Measurements from ENCODE around the gene ITGB5. TPM values are rescaled to one million over a fixed set of nuclear protein-coding genes. Genes with fewer than 3 reads are reported as not detected.

ITGB5 gene
- total and polyA plus RNA-seq, 2 donors (not counting 1 experiment from before 2014, with no cell fraction given) = 99.7 to 196 TPM

DNA sequence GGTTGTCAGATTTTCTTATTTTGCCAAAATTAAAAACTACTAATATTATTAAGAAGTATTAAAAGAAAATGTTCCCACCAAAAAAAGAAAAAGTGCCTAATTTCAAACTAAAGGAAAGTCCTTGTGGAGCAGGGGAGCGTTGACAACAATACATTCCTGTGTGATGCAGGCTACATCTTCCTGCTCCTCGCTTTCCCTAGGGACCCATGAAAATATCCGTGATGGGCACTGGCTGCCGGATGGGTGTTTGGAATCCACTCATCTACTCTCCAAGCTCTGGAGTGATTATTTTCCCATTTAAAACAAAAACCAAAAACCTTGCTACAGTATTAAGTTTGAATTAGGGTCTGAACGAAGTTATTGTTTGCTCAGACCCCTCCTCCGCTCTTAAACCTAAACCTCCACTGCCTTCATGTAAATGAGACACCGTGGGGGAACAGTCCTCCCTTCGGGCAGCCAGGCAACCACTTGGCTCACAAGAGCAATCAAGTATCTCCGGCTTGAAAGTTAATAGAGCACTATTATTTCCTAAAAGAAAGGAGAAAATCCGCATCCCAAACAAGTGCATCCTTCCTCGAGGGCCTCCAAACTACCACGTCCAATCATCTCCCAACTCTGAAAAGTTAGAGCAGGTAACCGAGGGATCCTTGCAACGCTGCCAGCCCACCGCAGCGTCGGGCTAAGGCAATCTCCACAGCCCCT, 1.5 kb downstream of the ITGB5 start:
- peaks cover 24% of the 10 kb centered on the region for H3K79me2 ChIP-seq (ENCODE audit: control insufficient read depth, insufficient read depth, low read length)

DNA sequence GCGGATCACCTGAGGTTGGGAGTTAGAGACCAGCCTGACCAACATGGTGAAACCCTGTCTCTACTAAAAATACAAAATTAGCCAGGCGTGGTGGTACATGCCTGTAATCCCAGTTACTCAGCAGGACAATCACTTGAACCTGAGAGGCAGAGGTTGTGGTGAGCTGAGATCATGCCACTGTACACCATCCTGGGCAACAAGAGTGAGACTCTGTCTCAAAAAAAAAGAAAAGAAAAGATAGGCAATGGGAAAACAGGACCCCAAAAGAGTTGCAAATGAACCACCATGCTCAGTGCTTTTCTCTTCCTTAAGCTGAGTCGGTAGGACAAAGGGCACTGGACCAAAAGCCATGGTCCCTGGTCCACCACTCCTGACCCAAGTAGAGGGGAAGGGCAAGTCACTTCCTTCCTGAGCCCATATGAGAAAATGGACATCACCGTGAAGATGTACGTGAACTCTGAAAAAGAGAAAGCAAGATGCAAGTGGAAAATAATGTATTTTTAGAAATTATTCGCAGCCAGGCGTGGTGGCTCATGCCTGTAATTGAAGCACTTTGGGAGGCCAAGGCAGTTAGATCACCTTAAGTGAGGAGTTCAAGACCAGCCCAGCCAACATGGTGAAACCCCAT, 2.6 kb downstream of the ITGB5 start:
- H3K4me3 ChIP-seq (replicated peaks in 1 of 4; ENCODE audit: control extremely low read depth in 1 of 4, insufficient read depth in 1 of 4, low read depth in 3 of 4, low read length in 4 of 4) = no peak overlapping the region
- H3K27ac ChIP-seq (ENCODE audit: insufficient read depth, low read length) = no peak overlapping the region
- H3K9ac ChIP-seq (ENCODE audit: insufficient read depth, low read length) = no peak overlapping the region
- TF ChIP-seq EZH2 (IDR thresholded peaks at IDR 0.05; ENCODE audit: low read length, missing control alignments) = no peak
- TF ChIP-seq, protein P1, sequence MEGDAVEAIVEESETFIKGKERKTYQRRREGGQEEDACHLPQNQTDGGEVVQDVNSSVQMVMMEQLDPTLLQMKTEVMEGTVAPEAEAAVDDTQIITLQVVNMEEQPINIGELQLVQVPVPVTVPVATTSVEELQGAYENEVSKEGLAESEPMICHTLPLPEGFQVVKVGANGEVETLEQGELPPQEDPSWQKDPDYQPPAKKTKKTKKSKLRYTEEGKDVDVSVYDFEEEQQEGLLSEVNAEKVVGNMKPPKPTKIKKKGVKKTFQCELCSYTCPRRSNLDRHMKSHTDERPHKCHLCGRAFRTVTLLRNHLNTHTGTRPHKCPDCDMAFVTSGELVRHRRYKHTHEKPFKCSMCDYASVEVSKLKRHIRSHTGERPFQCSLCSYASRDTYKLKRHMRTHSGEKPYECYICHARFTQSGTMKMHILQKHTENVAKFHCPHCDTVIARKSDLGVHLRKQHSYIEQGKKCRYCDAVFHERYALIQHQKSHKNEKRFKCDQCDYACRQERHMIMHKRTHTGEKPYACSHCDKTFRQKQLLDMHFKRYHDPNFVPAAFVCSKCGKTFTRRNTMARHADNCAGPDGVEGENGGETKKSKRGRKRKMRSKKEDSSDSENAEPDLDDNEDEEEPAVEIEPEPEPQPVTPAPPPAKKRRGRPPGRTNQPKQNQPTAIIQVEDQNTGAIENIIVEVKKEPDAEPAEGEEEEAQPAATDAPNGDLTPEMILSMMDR (conservative IDR thresholded peaks at IDR 0.05 in 1 of 2, IDR thresholded peaks at IDR 0.05 in 1 of 2; ENCODE audit: low read depth in 1 of 2, low read length in 2 of 2) = no peak
- H3K36me3 ChIP-seq (ENCODE audit: control insufficient read depth, insufficient read depth, low read length) = no peaks in the 10 kb centered on the region
- peaks cover 24% of the 10 kb centered on the region for H3K79me2 ChIP-seq (ENCODE audit: control insufficient read depth, insufficient read depth, low read length)
- H3K4me2 ChIP-seq (ENCODE audit: extremely low read depth, insufficient read depth, low read length) = no peak overlapping the region
- no peak overlapping the region for H2AFZ ChIP-seq (ENCODE audit: low read length)
- no peaks in the 10 kb centered on the region for H3K9me3 ChIP-seq (ENCODE audit: control insufficient read depth, insufficient read depth, low read depth, low read length)
- peaks cover 2% of the 10 kb centered on the region for H3K4me1 ChIP-seq (ENCODE audit: control insufficient read depth, extremely low read depth, insufficient read depth, low read length)
- no peaks in the 10 kb centered on the region for H3K27me3 ChIP-seq (ENCODE audit: control insufficient read depth, insufficient read depth, low read length)
- no peak for DNase-seq (ENCODE audit: low read depth in 2 of 2)
- no peaks in the 10 kb centered on the region for H4K20me1 ChIP-seq (ENCODE audit: control insufficient read depth, extremely low read depth, insufficient read depth, low read length)

More for the DNA sequence above, 1.5 kb downstream of the ITGB5 start:
- H4K20me1 ChIP-seq (ENCODE audit: control insufficient read depth, extremely low read depth, insufficient read depth, low read length) = no peaks in the 10 kb centered on the region
- H2AFZ ChIP-seq (ENCODE audit: low read length) = peak overlapping the region; percentile 17
- peak in 1 of 2 donors; percentile 36 for DNase-seq (ENCODE audit: low read depth in 2 of 2)
- no peaks in the 10 kb centered on the region for H3K9me3 ChIP-seq (ENCODE audit: control insufficient read depth, insufficient read depth, low read depth, low read length)
- H3K36me3 ChIP-seq (ENCODE audit: control insufficient read depth, insufficient read depth, low read length) = no peaks in the 10 kb centered on the region
- H3K27me3 ChIP-seq (ENCODE audit: control insufficient read depth, insufficient read depth, low read length) = no peaks in the 10 kb centered on the region
- H3K9ac ChIP-seq (ENCODE audit: insufficient read depth, low read length) = peak overlapping the region; percentile 33
- H3K4me3 ChIP-seq (replicated peaks in 1 of 4; ENCODE audit: control extremely low read depth in 1 of 4, insufficient read depth in 1 of 4, low read depth in 3 of 4, low read length in 4 of 4) = peak overlapping the region; percentile 46 to 68 (median 60)
- TF ChIP-seq, protein P1 (conservative IDR thresholded peaks at IDR 0.05 in 1 of 2, IDR thresholded peaks at IDR 0.05 in 1 of 2; ENCODE audit: low read depth in 1 of 2, low read length in 2 of 2) = no peak
- TF ChIP-seq EZH2 (IDR thresholded peaks at IDR 0.05; ENCODE audit: low read length, missing control alignments) = no peak
- H3K4me1 ChIP-seq (ENCODE audit: control insufficient read depth, extremely low read depth, insufficient read depth, low read length) = peaks cover 2% of the 10 kb centered on the region
- H3K27ac ChIP-seq (ENCODE audit: insufficient read depth, low read length) = peak overlapping the region; percentile 74
- peak overlapping the region; percentile 76 for H3K4me2 ChIP-seq (ENCODE audit: extremely low read depth, insufficient read depth, low read length)

DNA sequence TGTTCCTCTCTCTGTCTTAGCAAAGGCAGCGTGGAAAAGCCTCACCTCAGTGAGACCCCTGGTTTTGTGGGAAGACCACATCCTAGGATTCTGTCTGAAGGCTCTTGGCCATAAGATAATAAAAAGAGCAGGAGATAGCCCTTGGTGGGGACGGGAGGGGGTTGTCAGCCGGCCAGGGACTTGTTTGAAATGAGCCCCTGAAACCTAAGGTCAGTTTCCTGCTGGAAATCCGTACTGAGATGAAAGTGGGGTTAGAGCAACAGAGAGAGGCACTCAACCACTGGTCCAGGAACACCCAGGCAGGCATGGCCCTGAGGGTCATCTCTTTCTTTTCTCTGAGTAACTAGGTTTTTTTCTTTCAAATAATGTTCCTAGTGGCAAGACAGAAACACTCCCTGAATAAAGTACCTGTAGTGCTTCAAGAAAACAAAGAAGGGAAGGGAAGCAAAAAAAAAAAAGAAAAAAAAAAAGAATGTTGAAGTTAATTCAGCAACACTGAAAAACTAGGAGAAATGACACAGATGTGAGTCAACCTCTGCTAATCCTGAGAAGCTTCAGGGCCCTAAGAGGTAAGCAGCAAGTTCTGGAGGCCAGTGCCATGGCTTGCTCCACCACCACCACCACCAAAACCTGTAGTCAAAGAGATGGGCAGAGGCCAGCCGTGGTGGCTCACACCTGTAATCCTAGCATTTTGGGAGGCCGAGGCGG, 3.2 kb downstream of the ITGB5 start:
- H4K20me1 ChIP-seq (ENCODE audit: control insufficient read depth, extremely low read depth, insufficient read depth, low read length) = peaks cover 1% of the 10 kb centered on the region
- no peak overlapping the region for H3K27ac ChIP-seq (ENCODE audit: insufficient read depth, low read length)
- H3K4me2 ChIP-seq (ENCODE audit: extremely low read depth, insufficient read depth, low read length) = no peak overlapping the region

More for the DNA sequence above, 3.2 kb downstream of the ITGB5 start:
- peak in 1 of 2 donors; percentile 69 for DNase-seq (ENCODE audit: low read depth in 2 of 2)
- Histone ChIP-seq H2AFZ (ENCODE audit: low read length) (no peak overlapping the region), H3K4me1 (ENCODE audit: control insufficient read depth, extremely low read depth, insufficient read depth, low read length) (peaks cover 9% of the 10 kb centered on the region), H3K4me3 (replicated peaks in 1 of 4; ENCODE audit: control extremely low read depth in 1 of 4, insufficient read depth in 1 of 4, low read depth in 3 of 4, low read length in 4 of 4) (no peak overlapping the region), H3K27me3 (ENCODE audit: control insufficient read depth, insufficient read depth, low read length) (no peaks in the 10 kb centered on the region), H3K36me3 (ENCODE audit: control insufficient read depth, insufficient read depth, low read length) (no peaks in the 10 kb centered on the region), H3K9ac (ENCODE audit: insufficient read depth, low read length) (no peak overlapping the region), H3K9me3 (ENCODE audit: control insufficient read depth, insufficient read depth, low read depth, low read length) (no peaks in the 10 kb centered on the region), H3K79me2 (ENCODE audit: control insufficient read depth, insufficient read depth, low read length) (peaks cover 24% of the 10 kb centered on the region)
- no peak for TF ChIP-seq EZH2 (IDR thresholded peaks at IDR 0.05; ENCODE audit: low read length, missing control alignments)
- TF ChIP-seq, protein P1 (conservative IDR thresholded peaks at IDR 0.05 in 1 of 2, IDR thresholded peaks at IDR 0.05 in 1 of 2; ENCODE audit: low read depth in 1 of 2, low read length in 2 of 2) = no peak

Measured in fibroblast of lung (primary cell).